ENCODE data around the gene TSPAN2.

Gene TSPAN2

GRCh38 chr1:115112496-115113375, 23.4 kb upstream of the TSPAN2 start:
- DNase-seq = peak; percentile 55

DNA sequence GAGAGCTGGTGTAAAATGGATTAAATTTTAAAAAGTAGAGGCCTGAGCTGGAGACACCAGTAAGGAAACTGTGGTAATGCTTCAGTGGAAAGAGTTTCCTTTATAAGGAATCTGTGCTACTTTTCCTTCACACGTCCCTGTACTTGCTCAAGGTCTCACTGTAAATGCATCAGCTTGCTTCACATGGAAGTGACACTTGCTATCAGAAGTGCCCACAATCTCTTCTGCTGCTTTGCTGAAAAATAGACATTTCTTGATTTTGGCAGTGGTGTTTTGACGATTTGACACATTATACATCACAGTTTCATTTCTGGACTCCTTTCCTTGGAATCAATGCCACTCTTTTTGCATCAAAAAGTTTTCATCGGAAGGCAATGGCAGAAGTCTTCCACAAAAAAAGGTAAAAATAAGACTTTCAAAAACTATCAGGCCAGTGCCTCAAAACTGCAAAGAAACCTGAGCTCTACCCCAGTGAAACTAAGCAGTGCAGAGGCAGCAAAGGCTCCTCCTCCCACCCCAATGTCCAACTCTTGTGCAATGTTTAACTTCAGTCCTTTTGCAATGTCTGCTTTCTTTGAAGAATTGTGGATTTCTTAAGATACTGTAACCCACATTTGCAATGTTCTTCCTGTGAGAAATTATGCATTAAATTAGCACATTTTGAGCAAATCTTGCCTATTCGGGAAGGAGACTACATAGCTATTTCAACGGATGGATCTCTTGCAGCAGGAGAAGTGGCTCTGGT, 18.4 kb upstream of the TSPAN2 start:
- no peak for DNase-seq

DNA sequence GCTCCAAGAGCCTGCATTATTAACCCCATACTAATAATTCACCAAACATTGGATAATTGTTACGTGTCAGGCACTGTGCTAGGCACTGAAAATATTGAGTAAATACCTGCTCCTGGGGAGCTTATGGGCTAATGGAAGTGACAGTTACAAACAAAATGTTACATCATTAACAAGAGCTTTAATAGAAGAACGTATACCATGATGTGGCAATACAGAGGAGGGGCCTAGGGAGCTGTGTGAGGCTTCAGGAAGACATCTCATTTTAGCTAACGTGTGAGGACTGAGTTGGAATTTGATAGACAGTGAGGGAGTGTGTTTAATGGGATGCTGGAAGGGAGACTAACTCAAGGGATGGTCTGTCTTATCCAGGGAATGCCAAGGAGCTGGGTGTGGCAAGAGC, 16.5 kb upstream of the TSPAN2 start:
- DNase-seq = no peak

GRCh38 chr1:115099693-115100050, 10.4 kb upstream of the TSPAN2 start:
- no peak for DNase-seq

DNA sequence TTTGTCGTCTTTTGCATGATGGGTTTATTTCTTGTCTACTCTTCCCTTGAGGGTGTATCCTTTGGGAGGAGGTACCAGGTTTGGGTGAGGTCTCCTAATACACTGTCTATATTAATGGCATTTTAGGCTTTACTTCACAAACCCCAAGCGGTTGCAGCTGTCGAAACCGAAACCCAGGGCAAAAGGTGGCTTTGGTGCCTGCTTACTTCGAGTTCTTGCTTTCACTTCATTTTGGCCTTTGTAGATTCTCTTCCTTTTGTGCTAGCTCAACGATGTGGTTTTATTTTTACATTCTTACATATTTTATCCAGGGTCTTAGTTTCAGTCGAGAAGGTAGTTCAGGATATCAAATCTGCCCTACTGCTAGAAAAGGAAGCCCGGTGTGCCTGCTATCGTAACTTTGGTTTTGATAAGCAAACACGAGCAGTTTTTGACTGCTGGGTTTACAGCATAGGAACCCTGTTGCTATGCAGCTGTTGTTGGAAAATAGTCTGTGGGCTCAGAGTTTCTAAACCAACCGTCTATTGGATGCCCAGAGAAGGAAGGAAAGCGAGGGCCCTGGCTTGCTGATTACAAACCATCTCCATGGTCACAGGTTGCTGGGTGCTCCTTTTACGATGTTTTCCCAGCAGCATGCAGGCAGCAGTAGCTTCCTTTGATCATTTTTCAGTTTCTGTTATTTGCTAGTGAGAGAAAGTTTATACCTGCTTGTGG, 9.8 kb upstream of the TSPAN2 start:
- peak; percentile 64 for DNase-seq

- no peak for DNase-seq
Measured at GRCh38 chr1:115092175-115092574, 2.9 kb upstream of the TSPAN2 start.

GRCh38 chr1:115091572-115091971, 2.3 kb upstream of the TSPAN2 start:
- DNase-seq = no peak

- DNase-seq = no peak
Measured at GRCh38 chr1:115090956-115091355, 1.7 kb upstream of the TSPAN2 start.

DNA sequence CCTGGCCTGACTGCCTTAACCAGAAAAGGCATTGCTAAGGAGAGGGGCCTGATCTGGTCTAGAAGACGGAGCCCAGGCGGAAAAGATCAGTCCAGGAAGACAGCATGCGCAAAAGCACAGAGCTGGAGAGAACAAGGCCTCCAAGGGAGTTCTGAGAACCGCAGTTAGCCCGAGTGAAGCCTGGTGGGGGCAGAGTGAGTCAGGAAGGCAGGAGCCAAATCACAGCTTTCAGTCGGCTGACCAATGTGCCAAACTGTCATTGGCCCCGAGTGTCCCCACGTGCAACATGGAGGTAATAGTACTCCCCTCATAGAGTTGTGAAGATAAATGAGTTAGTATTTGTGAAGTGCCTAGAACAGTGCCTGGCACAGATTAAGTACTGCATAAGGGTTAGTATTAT, 1.2 kb upstream of the TSPAN2 start:
- DNase-seq = no peak

- DNase-seq = no peak
Measured at GRCh38 chr1:115090186-115090490, 835 bp upstream of the TSPAN2 start.

DNA sequence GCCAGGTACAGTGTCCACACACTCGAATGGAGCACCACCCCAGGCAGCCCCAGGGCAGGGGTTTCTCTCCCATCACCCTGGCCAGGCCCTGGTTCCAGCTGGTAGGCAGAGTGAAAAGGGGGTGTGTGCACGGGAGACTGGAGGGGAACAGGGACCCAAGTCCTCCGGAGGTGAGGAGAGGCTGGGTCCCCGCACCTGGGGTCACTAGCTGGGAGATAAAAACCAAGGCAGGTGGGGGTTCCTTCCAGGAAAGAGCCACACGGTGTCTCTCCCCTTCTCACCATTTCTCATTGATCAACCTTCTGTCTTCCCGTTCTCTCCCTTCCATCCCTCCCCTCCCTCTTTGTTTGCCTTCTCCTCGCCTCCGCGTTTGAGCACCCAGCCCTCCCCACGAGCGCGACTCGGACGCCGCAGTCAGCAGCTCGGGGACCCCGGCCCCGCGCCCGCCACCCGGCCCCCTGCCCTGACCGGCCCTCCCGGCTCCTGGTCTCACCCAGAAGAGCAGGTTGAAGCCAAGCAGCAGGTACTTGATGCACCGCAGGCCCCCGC, 358 bp downstream of the TSPAN2 start:
- no peak for DNase-seq

DNA sequence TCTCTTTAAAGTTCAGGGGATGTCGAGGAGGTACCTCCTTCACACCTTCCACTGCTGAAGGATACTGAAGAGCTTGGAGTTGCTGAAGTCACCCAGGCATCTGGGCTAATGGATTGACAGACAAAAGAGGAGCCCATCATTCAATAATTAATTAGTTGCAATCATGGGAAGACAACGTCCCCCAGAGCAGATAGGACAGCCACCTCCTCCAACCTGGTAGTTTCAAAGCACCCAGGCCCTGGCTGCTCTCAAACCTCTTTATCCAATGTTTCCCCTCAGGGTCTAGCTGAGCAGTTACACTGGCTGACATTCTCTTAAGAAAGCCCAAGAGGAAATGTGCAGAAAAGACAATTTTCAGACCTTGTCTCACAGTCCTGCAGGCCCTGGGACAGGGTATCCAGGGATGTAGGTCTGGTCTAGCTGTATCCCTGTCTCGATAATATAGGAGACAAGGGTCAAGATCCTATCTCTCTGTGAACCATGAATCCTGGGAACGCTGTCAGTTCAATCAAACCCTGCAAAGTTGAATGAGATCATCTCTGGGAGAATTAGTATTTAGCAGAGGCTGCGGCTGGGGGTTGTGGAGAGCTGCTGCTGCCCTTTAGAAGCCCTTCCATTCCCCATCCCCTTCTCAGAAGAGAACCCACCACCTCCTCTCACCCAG, 1.1 kb downstream of the TSPAN2 start:
- DNase-seq = no peak

DNA sequence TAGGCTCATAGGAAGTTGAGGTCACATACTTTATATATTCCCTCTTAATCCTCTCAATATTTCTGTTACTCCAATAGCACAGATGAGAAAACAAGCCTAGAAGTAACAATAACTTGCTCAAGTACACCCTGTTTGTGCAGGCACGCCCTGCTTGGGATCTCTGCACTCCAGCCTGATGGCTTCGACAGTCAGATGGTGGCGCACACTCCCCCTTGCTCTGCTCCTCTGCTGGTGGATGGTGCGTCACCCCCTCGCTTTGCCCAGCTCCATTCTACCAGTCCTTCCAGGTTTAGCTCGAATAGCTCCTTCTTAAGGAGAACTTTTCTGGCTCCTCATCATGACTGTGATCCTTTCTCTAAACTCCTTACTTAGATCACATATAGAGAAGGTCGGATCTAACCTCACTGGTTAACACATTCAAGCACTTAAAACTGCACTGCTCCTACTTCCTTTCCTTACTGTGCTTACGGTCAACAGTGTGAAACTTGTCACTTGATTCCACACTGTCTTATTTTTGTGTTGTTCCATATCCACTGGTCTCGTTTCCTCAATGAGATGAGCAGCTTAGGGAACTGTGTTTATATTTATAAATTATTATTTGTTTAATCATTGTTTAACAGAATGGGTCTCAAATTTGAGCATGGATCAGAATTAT, 3.0 kb downstream of the TSPAN2 start:
- DNase-seq = no peak

DNA sequence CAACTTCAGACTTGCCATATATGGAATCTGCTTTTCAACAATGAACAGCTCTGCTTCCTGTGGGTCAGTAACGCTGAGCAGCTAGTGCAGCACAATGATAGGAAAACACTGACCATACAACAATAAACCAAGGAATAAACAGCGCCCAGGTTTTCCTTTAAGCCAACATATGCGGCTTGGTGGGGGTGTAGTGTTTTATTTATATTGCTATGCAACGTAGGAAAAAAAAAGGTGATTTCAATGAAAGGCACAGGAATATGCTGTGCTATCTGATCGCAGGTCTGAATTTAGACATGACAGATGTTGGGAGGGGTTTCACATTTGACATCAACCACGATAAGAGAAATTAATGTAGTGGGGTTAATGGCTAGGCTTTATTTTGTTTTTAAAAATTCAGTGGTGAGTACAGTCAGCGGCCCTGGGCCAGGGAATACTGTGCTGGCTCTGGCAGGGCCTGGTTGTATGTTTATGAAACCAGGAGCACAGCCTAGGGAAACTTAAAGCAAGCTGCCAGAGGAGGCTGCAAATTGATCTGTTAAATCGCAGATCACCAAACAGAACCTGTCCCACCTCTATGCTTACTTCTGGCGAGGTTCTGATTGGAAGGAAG, 4.3 kb downstream of the TSPAN2 start:
- no peak for DNase-seq

- no peak for DNase-seq
Measured at GRCh38 chr1:115082949-115083348, 6.4 kb downstream of the TSPAN2 start.

- DNase-seq = no peak
Measured at GRCh38 chr1:115078708-115079107, 10.6 kb downstream of the TSPAN2 start.

GRCh38 chr1:115077984-115078330, 11.3 kb downstream of the TSPAN2 start:
- no peak for DNase-seq

DNA sequence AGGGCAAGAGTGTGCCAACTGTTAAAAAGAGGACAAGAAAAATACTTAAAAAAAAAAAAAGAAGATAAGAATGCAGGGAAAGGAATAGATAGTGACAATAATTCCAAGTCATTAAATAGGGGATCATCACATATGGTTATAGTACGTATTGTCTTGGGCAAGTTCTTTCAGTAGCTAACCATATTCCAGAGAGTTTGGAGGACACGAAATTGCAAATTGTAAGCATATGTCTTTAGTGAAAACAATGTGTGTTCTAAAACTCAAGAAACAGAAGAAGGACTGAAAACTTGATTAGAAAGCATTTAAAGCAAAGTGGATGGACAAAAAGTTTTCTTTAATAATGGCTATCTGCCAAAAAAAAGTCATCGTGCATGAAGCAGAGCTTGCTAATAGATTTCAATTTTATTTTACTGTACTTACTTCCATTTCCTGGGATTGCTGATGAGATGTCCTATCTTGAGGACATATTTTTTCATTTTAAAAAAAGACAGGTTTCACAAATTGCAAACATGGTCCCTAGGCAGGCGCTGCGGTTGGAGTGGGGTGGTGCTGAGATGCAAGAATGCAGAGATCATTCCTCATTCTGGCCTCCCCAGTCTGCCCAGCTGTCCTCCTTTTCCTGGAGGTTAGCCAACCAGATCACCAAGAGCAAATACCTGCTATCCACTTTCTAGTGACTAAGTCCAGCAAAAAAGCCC, 11.9 kb downstream of the TSPAN2 start:
- no peak for DNase-seq

GRCh38 chr1:115076384-115076915, 12.9 kb downstream of the TSPAN2 start:
- DNase-seq = no peak

DNA sequence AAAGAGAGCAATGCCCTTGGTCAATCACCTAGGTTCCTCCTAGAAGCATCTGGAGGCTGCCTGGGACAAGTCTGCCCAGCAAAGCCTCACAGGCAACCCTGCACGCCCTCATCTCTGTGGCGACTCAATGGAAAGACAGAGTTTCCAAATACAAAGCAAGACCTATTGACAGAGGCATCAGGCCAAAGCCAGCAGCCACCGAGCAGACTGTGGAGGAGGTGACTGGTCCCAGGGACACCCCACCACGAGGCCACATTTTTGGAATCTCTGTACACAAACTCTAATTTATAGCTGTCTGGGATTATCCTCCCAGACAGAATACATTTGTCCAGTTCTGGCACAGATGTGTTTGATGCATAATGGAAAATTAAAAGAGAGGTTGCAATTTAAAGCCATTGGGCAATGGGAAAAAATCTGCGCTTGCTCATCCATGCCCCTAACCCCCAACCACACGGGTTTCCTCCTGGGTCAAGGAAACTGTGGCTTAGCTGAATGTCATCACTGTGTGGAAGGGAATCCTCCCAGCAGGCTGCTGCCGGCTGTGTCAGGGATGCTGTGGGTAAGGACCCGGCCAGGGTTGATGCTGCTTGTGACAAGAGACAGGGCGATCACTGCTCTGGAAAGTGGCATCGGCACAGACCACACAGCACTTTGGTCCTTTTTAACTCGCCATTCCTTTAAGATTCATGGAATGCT, 14.3 kb downstream of the TSPAN2 start:
- DNase-seq = no peak

Measured in T-helper 9 cell (primary cell).